Measurements from ENCODE around the gene BLVRA. TPM values are rescaled to one million over a fixed set of nuclear protein-coding genes. Genes with fewer than 3 reads are reported as not detected.

Gene BLVRA
- total RNA-seq, 4 donors from 2014 or later: 84.8 to 102 (median 92.8) TPM

DNA sequence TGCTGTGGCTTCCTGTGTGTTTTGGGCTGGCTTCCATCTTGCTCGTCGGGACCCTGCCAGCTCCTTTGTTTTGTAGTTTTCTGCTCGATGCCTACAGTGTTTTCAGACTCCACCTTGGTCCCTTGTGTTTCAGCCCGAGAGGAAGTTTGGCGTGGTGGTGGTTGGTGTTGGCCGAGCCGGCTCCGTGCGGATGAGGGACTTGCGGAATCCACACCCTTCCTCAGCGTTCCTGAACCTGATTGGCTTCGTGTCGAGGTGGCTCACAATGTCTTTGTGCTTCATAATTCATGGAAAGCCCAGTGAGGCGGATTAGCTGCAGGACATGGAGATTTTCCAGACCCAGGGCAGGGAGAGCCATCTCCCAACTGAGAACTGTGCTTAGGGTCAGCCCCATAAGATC, 29.3 kb downstream of the BLVRA start:
- peaks cover 18 to 50% (median 35%) of the 10 kb centered on the region in 4 donors for H3K36me3 ChIP-seq
- H3K4me3 ChIP-seq: no peak overlapping the region
- 90% methylated on average over 13 of the region's 14 CpGs for WGBS
- DNase-seq (ENCODE audit: extremely low spot score): no peak
- H3K27ac ChIP-seq (replicated peaks in 1 of 4): no peak overlapping the region
- no peaks in the 10 kb centered on the region for H3K27me3 ChIP-seq
- TF ChIP-seq EP300 (IDR thresholded peaks at IDR 0.05) (no peak), POLR2A (IDR thresholded peaks at IDR 0.05; ENCODE audit: low read depth) (no peak), CTCF (IDR thresholded peaks at IDR 0.05) (no peak), POLR2AphosphoS5 (IDR thresholded peaks at IDR 0.05) (no peak)
- intact Hi-C loops (cut with DNase I): no loop called here
- H3K4me1 ChIP-seq: peaks cover 0 to 67% (median 66%) of the 10 kb centered on the region in 4 donors
- H3K9me3 ChIP-seq: no peaks in the 10 kb centered on the region

DNA sequence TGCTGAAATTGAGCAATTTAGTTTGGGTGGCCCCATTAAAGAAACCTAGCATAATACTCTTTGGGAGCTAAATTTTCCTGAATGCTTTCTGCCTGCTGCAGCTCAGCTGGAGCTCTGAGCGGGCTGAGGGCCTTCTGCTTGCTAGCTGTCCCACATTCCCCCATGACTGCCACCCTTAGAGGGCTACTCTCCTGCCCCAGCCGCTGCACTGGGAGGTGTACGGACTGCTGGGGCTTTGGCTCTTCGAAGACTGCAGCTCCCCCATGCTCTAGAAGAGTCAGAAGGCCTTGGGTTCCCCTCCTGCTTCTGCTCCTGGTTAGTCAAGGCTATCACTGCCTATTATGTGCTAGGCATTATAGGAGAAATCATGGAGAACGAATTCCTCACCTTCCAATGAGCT, 31.5 kb downstream of the BLVRA start:
- intact Hi-C loops (cut with DNase I): no loop called here
- H3K4me3 ChIP-seq: no peak overlapping the region

GRCh38 chr7:43790834-43791233, 32.4 kb downstream of the BLVRA start:
- no peak overlapping the region for H3K4me3 ChIP-seq
- peaks cover 22 to 77% (median 52%) of the 10 kb centered on the region in 4 donors for H3K36me3 ChIP-seq
- peaks cover 0 to 40% (median 39%) of the 10 kb centered on the region in 4 donors for H3K4me1 ChIP-seq
- intact Hi-C loops (cut with DNase I): no loop called here
- peak overlapping the region; percentile 65 to 77 (median 71) for H3K27ac ChIP-seq (replicated peaks in 1 of 4)
- DNase-seq (ENCODE audit: extremely low spot score): no peak
- H3K9me3 ChIP-seq: no peaks in the 10 kb centered on the region
- whole genome bisulfite sequencing: 84% methylated on average over 5 of the region's 5 CpGs
- no peaks in the 10 kb centered on the region for H3K27me3 ChIP-seq
- no peak for TF ChIP-seq EP300 (IDR thresholded peaks at IDR 0.05)
- TF ChIP-seq POLR2AphosphoS5 (IDR thresholded peaks at IDR 0.05): no peak
- no peak for TF ChIP-seq CTCF (IDR thresholded peaks at IDR 0.05)
- no peak for TF ChIP-seq POLR2A (IDR thresholded peaks at IDR 0.05; ENCODE audit: low read depth)

More for the DNA sequence above, 31.5 kb downstream of the BLVRA start:
- TF ChIP-seq POLR2A (IDR thresholded peaks at IDR 0.05; ENCODE audit: low read depth): no peak
- no peak for TF ChIP-seq EP300 (IDR thresholded peaks at IDR 0.05)
- no peak for TF ChIP-seq POLR2AphosphoS5 (IDR thresholded peaks at IDR 0.05)
- no peak for TF ChIP-seq CTCF (IDR thresholded peaks at IDR 0.05)
- Histone ChIP-seq H3K9me3 (no peaks in the 10 kb centered on the region), H3K4me1 (peaks cover 0 to 48% (median 47%) of the 10 kb centered on the region in 4 donors), H3K27me3 (no peaks in the 10 kb centered on the region), H3K27ac (replicated peaks in 1 of 4) (no peak overlapping the region), H3K36me3 (peaks cover 20 to 72% (median 50%) of the 10 kb centered on the region in 4 donors)
- DNase-seq (ENCODE audit: extremely low spot score): no peak
- WGBS: 89% methylated on average over 5 of the region's 5 CpGs

DNA sequence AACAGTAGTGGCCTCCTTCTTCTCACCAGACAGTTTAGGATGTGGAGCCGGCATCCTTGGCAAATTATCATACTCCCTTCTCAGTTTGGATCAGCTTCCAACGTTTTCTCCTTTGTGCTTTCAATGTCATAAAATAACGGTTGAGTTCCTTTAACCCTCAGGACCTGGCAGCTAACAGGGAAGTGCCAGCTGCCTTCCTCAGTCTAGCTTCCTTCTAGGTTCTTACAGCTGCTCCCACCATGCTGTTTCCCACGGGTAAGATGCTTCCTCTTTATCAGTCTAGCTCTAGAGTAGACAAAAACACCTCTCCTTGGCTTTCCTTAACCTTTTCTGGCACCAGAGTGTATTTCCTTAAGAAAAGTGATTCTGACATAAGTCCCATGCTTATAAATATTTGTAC, 33.2 kb downstream of the BLVRA start:
- 22% methylated on average over 4 of the region's 4 CpGs for WGBS
- Histone ChIP-seq H3K27ac (replicated peaks in 1 of 4) (peak overlapping the region; percentile 65 to 77 (median 71)), H3K27me3 (no peaks in the 10 kb centered on the region), H3K9me3 (no peaks in the 10 kb centered on the region), H3K4me3 (no peak overlapping the region), H3K4me1 (peaks cover 0 to 32% (median 31%) of the 10 kb centered on the region in 4 donors), H3K36me3 (peaks cover 22 to 77% (median 52%) of the 10 kb centered on the region in 4 donors)
- DNase-seq (ENCODE audit: extremely low spot score): no peak
- no peak for TF ChIP-seq POLR2AphosphoS5 (IDR thresholded peaks at IDR 0.05)
- TF ChIP-seq POLR2A (IDR thresholded peaks at IDR 0.05; ENCODE audit: low read depth): no peak
- no peak for TF ChIP-seq CTCF (IDR thresholded peaks at IDR 0.05)
- TF ChIP-seq EP300 (IDR thresholded peaks at IDR 0.05): no peak
- intact Hi-C loops (cut with DNase I): no loop called here
